DND-41 (cell line): Measurements from ENCODE around the gene SPATS2L.

Experiments used
- ATAC-seq: fragments of 200-7000 bp; cut with Tn5 transposase; 3 replicates; pipeline ENCODE4 v1.9.1; 2021; ENCODE audit warnings: low read depth; ENCODE audit not compliant: insufficient read depth
- DNase-seq: peaks from one replicate; pipeline ENCODE4 v3.0.0-alpha.2; 2020
- H2AFZ ChIP-seq: 2 replicates; pipeline ENCODE4 v1.6.0; 2012; ENCODE audit warnings: low read depth, low read length
- H3K27ac ChIP-seq: 2 replicates; pipeline ENCODE4 v1.5.1; 2012; ENCODE audit warnings: low read length, inconsistent platforms
- H3K27me3 ChIP-seq: fragments of 200-600 bp; sonication (generic); 2 replicates; pipeline ENCODE4 v1.6.0; 2012; ENCODE audit warnings: low read length, mild to moderate bottlenecking, inconsistent platforms; ENCODE audit not compliant: insufficient read depth, poor library complexity
- H3K36me3 ChIP-seq: 2 replicates; pipeline ENCODE4 v1.5.1; 2012; ENCODE audit warnings: low read length, inconsistent platforms; ENCODE audit not compliant: insufficient read depth
- H3K4me1 ChIP-seq: 2 replicates; pipeline ENCODE4 v1.5.1; 2012; ENCODE audit warnings: mild to moderate bottlenecking, low read length; ENCODE audit not compliant: insufficient read depth
- H3K4me2 ChIP-seq: 2 replicates; pipeline ENCODE4 v1.6.0; 2012; ENCODE audit warnings: mild to moderate bottlenecking, moderate library complexity, low read length, inconsistent platforms; ENCODE audit not compliant: insufficient read depth
- H3K4me3 ChIP-seq, 2 experiments: fragments of 200-600 bp in 1 of 2; shearing (Covaris generic) in 1 of 2; 2 replicates each; pipeline ENCODE4 v1.5.1; 2012 to 2016; ENCODE audit warnings: inconsistent platforms in 2 of 2, low read length in 2 of 2, mild to moderate bottlenecking in 2 of 2, low read depth in 1 of 2, moderate library complexity in 1 of 2
- H3K79me2 ChIP-seq: 2 replicates; pipeline ENCODE4 v1.6.0; 2012; ENCODE audit warnings: low read length, inconsistent platforms; ENCODE audit not compliant: insufficient read depth
- H3K9ac ChIP-seq: 2 replicates; pipeline ENCODE4 v1.6.0; 2012; ENCODE audit warnings: low read depth, mild to moderate bottlenecking, inconsistent platforms, low read length, moderate library complexity
- H3K9me3 ChIP-seq: 2 replicates; pipeline ENCODE4 v1.5.1; 2012; ENCODE audit warnings: low read length, moderate library complexity, mild to moderate bottlenecking, inconsistent platforms; ENCODE audit not compliant: insufficient read depth, severe bottlenecking
- H4K20me1 ChIP-seq: 2 replicates; pipeline ENCODE4 v1.6.0; 2012; ENCODE audit warnings: low read length; ENCODE audit not compliant: insufficient read depth
- CTCF ChIP-seq: IDR thresholded peaks from 2 replicates; pipeline ENCODE4 v1.5.1; 2012; ENCODE audit warnings: borderline replicate concordance, low read length, moderate library complexity, mild to moderate bottlenecking; ENCODE audit not compliant: poor library complexity, severe bottlenecking; ENCODE audit errors: extremely low read depth
- EZH2 ChIP-seq: IDR thresholded peaks from 3 replicates; pipeline ENCODE4 v1.6.1; 2012; ENCODE audit warnings: borderline replicate concordance, low read depth, mild to moderate bottlenecking, moderate library complexity, low read length, inconsistent platforms; ENCODE audit not compliant: severe bottlenecking

The SPATS2L gene

GRCh38 chr2:200364620-200365019, 58.1 kb downstream of the SPATS2L start:
- ATAC-seq, result no peak
- H3K4me1 ChIP-seq, result no peaks in the 10 kb centered on the region
- TF ChIP-seq CTCF, result no peak
- no peak for TF ChIP-seq EZH2

GRCh38 chr2:200365209-200365608, 58.7 kb downstream of the SPATS2L start:
- no peak overlapping the region for H3K4me2 ChIP-seq
- H3K27ac ChIP-seq, result no peak overlapping the region
- DNase-seq, result no peak
- no peak overlapping the region for H2AFZ ChIP-seq
- H3K4me1 ChIP-seq, result no peaks in the 10 kb centered on the region
- no peaks in the 10 kb centered on the region for H3K79me2 ChIP-seq
- no peak for ATAC-seq
- H3K36me3 ChIP-seq, result no peaks in the 10 kb centered on the region
- no peak overlapping the region for H3K9ac ChIP-seq
- TF ChIP-seq EZH2 (no peak), CTCF (no peak)
- no peaks in the 10 kb centered on the region for H3K9me3 ChIP-seq
- H4K20me1 ChIP-seq, result no peaks in the 10 kb centered on the region
- peaks cover 39% of the 10 kb centered on the region for H3K27me3 ChIP-seq
- no peak overlapping the region for H3K4me3 ChIP-seq

More at GRCh38 chr2:200364620-200365019, 58.1 kb downstream of the SPATS2L start:
- H3K27me3 ChIP-seq, result peaks cover 34% of the 10 kb centered on the region
- no peaks in the 10 kb centered on the region for H4K20me1 ChIP-seq
- H3K27ac ChIP-seq, result no peak overlapping the region
- H3K4me2 ChIP-seq, result no peak overlapping the region
- H3K4me3 ChIP-seq, result no peak overlapping the region
- DNase-seq, result no peak
- H2AFZ ChIP-seq, result no peak overlapping the region
- H3K36me3 ChIP-seq, result no peaks in the 10 kb centered on the region
- H3K9ac ChIP-seq, result no peak overlapping the region
- no peaks in the 10 kb centered on the region for H3K9me3 ChIP-seq
- H3K79me2 ChIP-seq, result no peaks in the 10 kb centered on the region

- no peak for DNase-seq
- no peaks in the 10 kb centered on the region for H3K9me3 ChIP-seq
- H3K4me1 ChIP-seq, result no peaks in the 10 kb centered on the region
- TF ChIP-seq CTCF (no peak), EZH2 (no peak)
- ATAC-seq, result no peak
- no peak overlapping the region for H3K4me3 ChIP-seq
- no peak overlapping the region for H3K27ac ChIP-seq
- H3K36me3 ChIP-seq, result no peaks in the 10 kb centered on the region
- no peaks in the 10 kb centered on the region for H3K79me2 ChIP-seq
- no peak overlapping the region for H3K4me2 ChIP-seq
- H3K9ac ChIP-seq, result no peak overlapping the region
- H4K20me1 ChIP-seq, result no peaks in the 10 kb centered on the region
- H3K27me3 ChIP-seq, result peaks cover 38% of the 10 kb centered on the region
- H2AFZ ChIP-seq, result no peak overlapping the region
Measured at GRCh38 chr2:200367155-200367554, 60.7 kb downstream of the SPATS2L start.

GRCh38 chr2:200369886-200370285, 63.4 kb downstream of the SPATS2L start:
- Histone ChIP-seq H3K27ac (no peak overlapping the region), H3K4me1 (peaks cover 11% of the 10 kb centered on the region), H3K4me3 (no peak overlapping the region), H3K4me2 (no peak overlapping the region), H4K20me1 (no peaks in the 10 kb centered on the region), H3K79me2 (no peaks in the 10 kb centered on the region), H3K27me3 (peaks cover 28% of the 10 kb centered on the region), H3K9me3 (no peaks in the 10 kb centered on the region), H2AFZ (no peak overlapping the region), H3K36me3 (no peaks in the 10 kb centered on the region), H3K9ac (no peak overlapping the region)
- no peak for DNase-seq
- no peak for ATAC-seq
- TF ChIP-seq CTCF (no peak), EZH2 (no peak)
